ENCODE results near the gene ARHGAP5.

ARHGAP5 gene

DNA sequence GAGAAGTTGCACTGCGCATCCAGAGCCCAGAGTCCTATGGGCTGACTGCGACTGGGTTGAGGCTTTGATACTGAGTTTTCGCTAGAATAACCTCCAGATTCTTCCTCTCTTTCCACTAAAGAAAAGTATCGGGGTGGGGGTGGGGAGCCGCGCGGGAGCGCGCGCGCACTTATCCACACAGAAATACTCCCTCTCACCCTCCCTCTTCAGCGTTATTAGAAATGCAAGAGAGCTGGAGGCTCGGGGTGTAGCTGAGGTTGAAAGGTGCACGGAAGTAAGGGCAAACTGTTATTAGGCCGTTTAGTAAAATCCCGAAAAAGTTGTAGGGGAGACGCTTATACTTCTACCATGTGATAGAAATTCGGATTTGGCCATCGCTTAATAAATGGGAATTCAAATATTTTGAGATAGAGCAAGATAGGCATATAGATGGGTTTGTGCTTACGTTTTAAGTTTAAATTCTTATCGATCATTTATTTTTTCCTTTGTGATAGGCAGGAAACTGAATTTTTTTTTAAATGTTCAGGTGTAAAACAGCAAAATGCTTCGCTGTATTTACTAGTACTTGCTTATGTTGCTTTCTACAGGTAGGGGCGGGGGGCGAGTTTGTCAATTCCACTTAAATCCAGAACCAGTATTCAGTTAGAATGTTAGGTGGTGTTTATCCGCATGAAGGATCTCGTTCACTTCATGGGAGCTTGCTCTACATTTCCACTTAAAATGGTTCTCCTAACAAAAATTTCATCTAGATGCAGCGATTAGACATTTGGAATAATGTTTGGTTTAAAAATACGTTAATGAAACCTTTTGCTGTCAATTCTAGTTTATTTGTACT, 1.1 kb downstream of the ARHGAP5 start:
- DNase-seq: peak; percentile 77

DNA sequence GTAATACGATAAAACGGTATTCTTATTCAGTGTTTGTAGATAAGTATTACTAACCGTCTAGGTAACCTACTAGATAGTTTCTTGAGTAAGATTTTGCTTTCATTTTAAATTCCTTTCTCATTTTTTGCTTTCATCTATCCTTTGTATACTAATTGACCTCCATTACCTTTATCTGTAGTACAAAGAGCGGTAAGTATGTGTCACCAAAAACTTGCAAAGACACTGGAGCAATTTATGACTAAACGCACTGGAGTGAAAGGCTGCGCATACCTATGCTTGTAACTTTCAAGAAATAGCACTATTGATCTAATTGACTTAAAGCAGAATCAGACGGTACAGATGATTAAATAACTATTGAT, 1.7 kb downstream of the ARHGAP5 start:
- no peak for DNase-seq

DNA sequence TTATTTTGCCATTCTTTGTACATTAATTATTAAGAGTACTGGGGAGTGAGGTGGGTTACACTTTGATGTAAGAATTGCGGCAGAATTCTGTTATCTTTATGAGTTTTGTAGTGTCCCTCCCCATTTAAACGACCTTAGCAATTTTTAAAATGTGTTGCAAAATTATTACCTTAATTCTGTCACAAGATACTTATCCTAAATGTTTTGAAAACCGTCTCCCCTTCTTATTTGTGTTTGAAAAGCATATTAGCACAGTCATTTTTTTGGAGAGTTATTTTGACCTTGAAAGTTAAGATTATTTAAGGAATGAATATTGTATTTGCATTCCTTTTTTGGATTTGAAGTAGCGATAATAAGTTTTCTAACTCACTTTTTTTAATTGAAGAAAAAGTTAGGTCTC, 2.2 kb downstream of the ARHGAP5 start:
- DNase-seq: no peak

DNA sequence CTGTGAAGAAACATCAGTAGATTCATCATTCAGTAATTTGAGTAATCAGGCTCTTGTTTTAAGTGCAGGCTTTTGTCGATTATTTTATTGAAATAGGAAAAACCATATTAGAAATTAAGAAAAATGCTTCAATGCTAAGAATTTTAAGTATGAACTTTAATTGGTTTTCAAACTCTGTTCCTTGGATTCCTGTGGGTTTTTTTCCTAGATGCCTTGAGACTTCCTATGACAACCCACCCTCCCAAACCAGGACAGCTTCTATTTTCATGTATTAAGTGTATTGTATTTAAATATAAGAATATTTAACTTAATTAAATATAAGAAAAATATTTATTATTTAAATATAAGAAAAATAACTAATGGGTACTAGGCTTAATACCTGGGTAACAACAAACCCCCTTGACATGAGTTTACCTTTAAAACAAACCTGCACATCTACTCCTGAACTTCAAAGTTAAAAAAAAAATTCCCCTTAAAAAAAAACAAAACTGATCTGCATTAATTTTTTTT, 3.0 kb downstream of the ARHGAP5 start:
- DNase-seq: no peak

DNA sequence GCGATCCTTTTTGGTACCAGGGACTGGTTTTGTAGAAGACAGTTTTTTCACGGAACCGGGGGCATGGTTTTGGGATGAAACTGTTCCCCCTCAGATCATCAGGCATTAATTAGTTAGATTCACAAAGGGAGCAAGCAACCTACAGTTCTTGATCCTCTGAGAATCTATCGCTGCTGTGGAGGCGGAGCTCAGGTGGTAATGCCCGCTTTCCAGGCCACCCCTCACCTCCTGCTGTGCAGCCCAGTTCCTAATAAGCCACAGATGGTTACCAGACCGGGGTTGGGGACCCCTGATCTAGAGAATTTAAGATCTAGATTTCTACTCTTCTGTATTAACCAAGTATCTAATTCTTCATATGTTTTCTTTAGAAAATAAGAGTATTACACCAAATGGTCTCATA, 4.8 kb downstream of the ARHGAP5 start:
- no peak for DNase-seq

DNA sequence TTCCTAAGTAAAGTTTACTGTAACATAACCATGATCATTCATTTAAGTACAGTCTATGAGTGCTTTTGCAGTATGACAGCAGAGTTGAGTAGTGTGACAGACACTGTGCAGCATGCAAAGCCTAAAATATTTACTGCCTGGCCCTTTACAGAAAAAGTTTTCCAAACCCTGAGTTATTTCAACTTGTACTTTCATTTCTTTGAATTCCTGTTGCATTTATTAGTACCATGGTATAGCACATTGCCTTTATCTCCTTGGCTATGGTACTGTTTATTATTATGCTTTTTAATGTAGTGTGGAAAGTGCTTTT, 6.2 kb downstream of the ARHGAP5 start:
- DNase-seq: no peak

DNA sequence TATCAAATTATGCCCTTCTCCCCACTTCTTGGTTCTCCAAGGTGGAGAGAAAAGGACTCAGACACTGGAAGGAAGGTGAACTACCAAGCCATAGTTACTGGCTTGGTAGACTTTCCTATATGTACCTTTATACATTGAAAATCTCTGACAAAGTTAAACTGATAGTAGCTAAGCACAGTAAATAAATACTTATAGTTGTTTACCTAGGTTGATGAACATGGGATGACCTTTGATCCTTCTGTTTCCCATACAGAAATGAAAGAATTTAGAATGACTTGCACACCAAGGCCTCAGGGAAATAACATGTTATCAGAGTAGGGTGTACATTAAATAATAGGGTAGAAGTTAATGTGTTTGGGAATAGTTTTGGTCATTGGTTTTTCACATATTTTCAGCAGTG, 6.7 kb downstream of the ARHGAP5 start:
- no peak for DNase-seq

DNA sequence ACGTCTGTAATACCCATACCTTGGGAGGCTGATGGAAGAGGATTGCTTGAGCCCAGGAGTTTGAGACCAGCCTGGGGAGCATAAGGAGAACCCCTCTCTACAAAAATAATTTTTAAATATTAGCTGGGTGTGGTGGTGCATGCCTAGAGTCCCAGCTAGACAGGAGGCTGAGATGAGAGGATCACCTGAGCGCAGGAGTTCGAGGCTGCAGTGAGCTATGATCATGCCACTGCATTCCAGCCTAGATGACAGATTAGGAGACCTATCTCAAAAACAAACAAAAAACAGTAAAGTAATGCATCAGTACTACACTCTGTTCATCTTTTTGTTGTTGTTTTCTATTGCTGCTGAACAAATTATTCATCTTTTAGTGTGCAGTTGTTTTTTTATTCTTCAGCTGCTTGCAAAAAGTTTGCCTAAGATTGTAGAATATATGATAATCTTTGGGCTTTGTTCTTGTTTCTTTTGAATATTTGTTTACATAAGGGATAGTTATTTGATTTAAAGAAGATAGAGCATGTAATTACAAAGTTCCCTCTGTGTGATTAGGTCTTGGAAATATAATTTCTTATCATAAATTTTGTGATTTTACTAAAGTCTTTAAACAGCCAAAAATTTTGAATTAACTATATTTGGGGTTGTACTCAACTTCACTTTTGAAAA, 8.2 kb downstream of the ARHGAP5 start:
- DNase-seq: no peak

DNA sequence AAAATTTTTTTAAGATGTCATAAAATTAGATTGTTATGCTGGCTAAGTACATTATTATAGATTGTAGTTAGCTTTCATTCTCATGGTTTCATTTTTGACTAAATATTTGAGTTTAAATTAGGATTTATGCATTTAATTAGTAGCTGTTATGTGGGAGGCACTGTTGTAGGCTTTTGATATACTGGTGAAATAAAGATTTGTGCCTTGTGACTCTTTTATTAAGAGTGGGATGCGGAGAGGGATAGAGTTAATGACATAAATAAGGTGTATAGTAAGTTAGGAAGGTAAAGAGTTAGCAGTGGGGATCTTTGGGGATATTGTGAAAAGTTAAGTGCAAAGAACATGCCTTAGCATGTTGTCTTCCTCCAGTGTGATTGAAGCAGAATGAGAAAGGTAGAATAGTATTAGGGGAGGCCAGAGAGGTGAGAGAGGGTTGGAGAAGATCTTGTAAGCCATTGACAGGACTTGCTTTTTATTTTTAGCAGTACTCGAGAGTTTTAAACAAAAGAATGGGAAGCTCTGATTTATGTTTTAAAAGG, 8.8 kb downstream of the ARHGAP5 start:
- no peak for DNase-seq

DNA sequence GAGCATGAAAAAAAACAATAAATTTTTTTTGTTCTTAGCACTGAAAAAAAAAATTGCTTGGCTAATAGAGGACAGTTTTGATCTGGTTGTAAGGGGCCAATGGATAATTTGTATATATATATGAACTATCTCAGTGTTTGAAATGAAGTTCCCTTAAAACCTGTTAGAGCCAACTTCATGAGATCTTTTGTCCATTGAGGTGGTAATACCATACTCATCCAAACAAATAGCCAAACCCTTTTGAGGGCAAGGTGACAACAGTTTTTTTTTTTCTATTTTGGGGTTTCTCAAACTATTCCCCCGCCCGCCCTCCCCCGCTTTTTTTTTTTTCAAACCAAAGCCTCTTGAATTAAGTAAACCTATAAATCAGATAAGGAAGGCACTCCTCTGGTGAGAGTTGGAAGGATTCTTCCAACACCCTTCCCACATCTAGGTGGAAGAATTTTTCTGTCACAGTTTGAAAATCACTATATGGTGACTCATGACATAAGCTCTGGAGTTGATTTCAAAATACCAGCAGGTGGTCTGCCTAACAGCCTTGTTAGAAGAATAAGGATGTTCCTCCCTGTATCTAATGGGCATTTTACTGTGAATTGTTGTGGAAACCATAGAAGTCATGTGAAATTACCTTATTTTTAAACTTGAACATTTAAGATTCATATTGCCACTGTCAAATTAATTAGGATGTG, 10.2 kb downstream of the ARHGAP5 start:
- no peak for DNase-seq

DNA sequence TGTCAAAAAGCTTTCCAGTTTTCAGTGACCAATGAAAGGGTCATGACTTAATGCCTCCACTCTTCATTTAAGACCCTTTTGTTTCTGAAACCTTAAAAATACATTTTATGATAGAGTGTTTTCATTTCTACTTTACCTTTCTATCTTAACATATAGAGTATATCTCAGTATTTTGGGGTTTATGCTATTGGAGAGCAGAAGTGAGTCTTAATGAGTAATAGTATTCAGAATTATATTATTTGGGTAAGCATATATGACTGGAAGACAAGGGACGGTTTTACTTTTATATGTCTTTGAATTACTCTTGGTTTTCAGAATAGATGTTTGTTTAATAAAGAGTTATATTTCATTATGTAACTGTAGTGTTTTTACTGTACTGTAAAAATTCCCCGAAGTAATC, 10.8 kb downstream of the ARHGAP5 start:
- DNase-seq: no peak

DNA sequence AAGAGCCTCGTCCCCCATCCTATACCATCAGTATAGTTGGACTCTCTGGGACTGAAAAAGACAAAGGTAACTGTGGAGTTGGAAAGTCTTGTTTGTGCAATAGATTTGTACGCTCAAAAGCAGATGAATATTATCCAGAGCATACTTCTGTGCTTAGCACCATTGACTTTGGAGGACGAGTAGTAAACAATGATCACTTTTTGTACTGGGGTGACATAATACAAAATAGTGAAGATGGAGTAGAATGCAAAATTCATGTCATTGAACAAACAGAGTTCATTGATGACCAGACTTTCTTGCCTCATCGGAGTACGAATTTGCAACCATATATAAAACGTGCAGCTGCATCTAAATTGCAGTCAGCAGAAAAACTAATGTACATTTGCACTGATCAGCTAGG, 13.6 kb downstream of the ARHGAP5 start:
- no peak for DNase-seq

DNA sequence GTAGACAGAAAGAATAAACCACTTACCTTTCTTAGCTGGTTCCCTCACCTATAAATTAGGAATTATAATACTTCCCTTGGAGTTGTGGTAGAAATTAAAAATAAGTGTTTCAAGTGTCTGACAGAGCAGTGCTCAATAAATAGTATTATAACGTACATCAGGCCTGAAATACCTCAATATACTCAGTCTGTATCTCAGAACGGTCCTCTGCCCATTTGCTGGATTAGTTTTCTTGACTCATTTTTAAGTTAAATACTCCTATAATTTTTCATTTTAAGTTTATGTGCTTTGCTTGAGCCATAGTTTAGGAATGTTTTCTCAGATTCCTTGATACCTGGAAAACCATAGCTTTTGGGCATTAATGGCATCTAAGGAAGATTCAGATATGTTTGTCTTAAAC, 22.4 kb downstream of the ARHGAP5 start:
- no peak for DNase-seq

DNA sequence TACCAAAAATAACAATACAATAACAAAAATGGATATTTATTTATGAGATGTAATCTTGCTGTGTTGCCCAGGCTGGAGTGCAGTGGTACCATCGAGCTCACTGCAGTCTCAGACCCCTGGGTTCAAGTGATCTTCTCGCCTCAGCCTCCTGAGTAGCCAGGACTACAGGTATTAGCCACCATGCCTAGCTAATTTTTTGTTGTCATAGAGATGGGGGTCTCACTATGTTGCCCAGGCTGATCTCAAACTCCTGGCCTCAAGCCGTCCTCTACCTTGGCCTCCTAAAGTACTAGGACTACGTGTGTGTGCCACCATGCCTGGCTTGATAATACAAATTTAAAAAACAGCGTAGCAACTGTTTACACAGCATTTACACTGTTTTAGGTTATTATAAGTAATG, 23.1 kb downstream of the ARHGAP5 start:
- DNase-seq: no peak

DNA sequence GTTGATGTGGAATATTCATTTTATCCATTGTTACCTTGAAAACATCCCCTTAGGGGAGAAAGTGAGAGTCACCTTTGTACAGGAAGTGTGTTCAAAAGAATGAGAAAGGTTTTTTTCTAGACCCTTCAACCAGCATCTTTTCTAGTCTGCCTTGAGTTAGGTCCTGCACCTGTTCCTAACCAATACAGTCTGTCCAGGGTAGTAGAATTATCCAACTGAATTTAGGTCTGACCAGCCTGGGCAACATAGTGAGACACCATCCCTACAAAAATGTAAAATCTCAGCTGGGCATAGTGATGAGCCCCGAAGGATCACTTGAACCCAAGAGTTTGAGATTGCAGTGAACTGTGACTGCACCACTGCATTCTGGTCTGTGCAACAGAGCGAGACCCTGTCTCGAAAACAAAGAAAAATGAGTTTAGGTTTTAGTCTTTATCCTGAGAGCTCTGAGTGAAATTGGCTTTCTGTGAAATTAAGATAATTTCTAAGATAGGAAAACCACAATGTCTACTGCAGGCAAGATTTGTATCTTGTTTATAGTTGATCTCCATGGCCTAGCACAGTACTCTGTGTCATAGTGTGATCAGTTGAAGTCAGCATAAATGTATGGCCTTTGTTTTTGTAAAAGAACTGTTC, 25.2 kb downstream of the ARHGAP5 start:
- no peak for DNase-seq

DNA sequence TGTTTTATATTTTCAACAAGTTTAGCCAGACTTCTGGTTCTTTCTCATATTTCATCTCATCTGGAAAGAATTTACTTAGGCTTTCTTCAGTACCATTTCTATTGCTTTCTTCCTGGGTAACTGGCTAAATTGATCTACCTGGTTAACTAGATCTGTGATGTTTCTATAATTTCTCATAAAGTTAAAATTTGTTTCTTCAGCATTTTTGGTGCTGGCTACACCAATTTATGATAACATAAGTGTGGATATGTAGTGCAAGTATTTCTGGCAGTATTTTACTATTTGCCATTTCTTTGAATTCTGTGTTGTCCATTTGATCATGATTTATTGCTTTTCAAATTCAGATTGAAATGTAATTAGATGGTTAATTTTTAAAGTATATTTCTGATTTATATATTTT, 25.9 kb downstream of the ARHGAP5 start:
- no peak for DNase-seq

DNA sequence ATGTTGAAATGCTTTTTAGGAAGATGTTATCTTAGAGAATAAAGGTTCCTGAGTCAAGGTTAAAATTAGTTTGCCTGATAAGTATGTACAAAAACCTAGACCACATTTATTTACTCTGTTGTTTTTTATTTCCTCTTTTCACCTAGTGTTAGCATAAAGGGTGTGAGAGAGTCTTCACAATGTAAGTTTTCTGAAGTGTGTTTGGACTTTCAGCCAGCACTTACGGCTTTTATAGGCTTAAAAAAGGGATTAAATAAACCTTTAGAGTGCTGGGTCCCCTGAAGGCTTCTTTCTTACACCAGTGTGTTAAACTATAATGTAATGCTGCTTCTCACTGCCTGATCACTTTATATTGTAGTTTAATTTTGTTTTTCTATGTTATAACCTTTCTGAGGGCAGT, 27.2 kb downstream of the ARHGAP5 start:
- no peak for DNase-seq

DNA sequence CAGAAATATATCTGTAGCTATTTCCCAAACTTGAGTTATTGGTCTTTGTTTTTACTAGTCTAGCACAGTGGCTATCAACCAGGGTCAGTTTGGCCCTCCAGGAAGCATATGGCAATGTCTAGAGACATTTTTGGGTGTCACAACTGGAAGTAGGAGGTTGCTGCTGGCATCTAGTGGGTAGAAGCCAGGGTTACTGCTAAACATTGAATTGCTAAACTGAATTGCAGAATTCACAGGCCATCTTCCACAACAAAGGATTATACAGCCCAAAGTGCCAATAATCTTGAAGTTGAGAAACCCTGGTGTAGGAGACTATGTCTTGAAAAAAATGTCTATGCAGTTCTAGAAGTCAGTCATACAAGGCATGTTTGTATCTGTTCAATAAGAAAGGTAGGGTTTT, 27.7 kb downstream of the ARHGAP5 start:
- DNase-seq: no peak

DNA sequence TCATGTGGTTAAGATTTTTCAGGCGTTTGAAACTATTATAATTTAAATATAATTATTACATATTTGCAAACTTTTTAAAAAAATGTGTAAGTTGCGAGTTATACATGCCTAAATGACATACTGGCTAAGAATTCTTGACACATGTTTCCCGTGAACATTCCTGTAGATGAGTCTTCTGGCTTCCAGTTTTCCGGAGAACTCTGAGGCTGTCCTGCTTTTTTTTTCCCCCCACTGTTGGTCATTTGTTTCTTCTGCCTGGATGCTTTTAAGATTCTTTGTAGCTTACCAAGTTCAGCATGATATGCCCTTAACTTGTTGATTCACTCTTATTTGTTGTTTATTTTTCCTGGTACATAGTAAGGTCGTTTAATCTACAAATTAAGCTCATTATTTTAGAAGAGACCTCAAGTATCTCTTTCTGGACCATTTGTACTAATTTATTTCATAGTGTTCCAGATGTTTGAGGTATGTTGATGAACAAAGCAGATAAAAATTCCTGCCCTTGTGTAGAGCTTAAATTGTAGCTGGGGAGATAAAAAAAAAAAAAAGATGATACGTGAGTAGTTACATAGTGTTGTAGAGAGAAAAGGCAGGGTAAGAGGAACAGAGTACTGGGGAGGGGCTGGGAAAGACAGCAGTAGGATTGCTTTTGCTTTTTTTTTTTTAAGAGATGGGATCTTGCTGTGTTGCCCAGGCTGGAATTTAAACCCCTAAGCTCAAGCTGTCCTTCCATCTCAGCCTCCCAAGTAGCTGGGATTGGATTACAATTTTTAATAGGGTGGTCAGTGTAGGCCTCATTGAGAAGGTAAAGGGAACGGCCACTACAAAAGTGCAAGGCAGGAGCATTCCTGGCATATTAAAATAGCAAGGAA, 32.8 kb downstream of the ARHGAP5 start:
- DNase-seq: no peak

DNA sequence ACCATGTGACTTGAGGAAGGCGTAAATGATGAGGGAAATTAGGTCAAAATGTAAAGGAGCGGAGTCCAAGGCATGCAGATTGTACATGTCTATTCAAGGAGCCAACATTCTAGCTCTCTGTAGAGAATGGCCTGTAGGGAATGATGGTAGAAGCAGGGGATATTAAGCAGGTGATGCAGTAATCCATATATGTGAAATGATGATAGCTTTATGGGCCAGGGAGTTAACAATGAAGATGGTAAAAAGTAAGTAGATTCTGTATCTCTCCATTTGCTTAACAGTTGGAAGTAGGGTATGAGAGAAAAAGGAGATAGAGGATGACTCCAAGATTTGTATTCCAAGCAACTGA, 33.4 kb downstream of the ARHGAP5 start:
- DNase-seq: no peak

DNA sequence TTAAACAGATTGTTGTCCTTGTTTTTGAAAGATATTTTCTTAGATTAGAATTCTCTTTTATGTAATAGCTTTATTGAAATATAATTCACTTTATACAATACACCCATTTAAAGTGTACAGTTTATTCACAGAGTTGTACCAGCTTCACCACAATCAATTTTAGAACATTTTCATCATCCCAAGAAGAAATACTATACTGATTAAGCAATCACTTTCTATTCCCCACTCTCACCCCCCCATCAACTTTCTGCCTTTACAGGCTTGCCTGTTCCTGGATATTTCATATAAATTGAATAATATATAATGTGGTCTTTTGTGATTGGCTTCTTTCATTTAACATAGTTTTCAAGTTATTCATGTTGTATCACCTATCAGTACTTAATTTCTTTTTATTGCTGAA, 44.4 kb downstream of the ARHGAP5 start:
- DNase-seq: no peak

DNA sequence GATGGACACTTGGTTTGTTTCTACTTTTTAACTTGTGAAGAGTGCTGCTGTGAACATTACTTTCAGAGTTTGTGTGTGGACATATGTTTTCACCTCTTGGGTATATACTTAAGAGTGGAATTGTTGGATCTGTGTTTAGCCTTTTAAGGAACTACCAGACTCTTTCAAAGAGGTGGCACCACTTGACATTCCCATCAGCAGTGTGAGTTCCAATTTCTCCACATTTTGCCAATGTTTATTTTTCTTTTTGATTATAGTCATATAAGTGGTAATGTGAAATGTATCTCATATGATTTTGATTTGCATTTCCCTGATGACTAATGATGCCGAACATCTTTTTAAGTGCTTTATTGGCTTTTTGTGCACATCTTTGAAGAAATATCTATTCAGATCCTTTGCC, 44.8 kb downstream of the ARHGAP5 start:
- DNase-seq: no peak

Measured in NCI-H1092 treated with DMSO at 0.1 percent for 48 hours (cell line).